ENCODE measurements around the gene PLXDC2. TPM values are rescaled to one million over a fixed set of nuclear protein-coding genes. Genes with fewer than 3 reads are reported as not detected.

PLXDC2 gene
- total RNA-seq, 1 experiment from 2014 or later = 38.7 TPM

- Mint-ChIP-seq H3K4me3 (no peak overlapping the region), H3K36me3 (ENCODE audit: insufficient read depth in 1 of 3, low read depth in 3 of 3) (peaks cover 5 to 9% (median 6%) of the 10 kb centered on the region in 3 experiments; a peak in 6 of 7 replicates), H3K4me1 (peaks cover 5 to 9% of the 10 kb centered on the region in 2 experiments; a peak in 2 of 4 replicates), H3K27ac (no peak overlapping the region), H3K9me3 (peaks cover 3 to 4% of the 10 kb centered on the region in 2 experiments; a peak in 1 of 5 replicates), H3K27me3 (ENCODE audit: low read depth) (no peaks in the 10 kb centered on the region)
- H3K56ac ChIP-seq (ENCODE audit: insufficient read length, low read depth, low read length) = no peak overlapping the region
- no peaks in the 10 kb centered on the region for H3K23me2 ChIP-seq (ENCODE audit: insufficient read length, low read depth, low read length, poor library complexity, severe bottlenecking)
- H3K23ac ChIP-seq (ENCODE audit: insufficient read length, low read depth, low read length) = no peak overlapping the region
- H2BK12ac ChIP-seq (ENCODE audit: insufficient read length, low read depth, low read length) = no peak overlapping the region
- H3K9ac ChIP-seq (ENCODE audit: extremely low read depth, insufficient read length, low read length) = no peak overlapping the region
- H2BK15ac ChIP-seq (ENCODE audit: low read depth, low read length) = no peak overlapping the region
- H3K18ac ChIP-seq (ENCODE audit: insufficient read length, low read depth, low read length) = no peak overlapping the region
- no peak overlapping the region; the same call in 1 of the 2 replicates for H3K14ac ChIP-seq (ENCODE audit: insufficient read depth, low read length)
- H4K8ac ChIP-seq (replicated peaks; ENCODE audit: insufficient read length, low read depth, low read length) = no peak overlapping the region
- no peaks in the 10 kb centered on the region; the same call in 1 of the 2 replicates for H3K79me2 ChIP-seq (ENCODE audit: insufficient read depth, low read length)
- no peaks in the 10 kb centered on the region for H4K20me1 ChIP-seq (ENCODE audit: control insufficient read depth, insufficient read depth, insufficient read length)
- no peak overlapping the region for H3K27ac ChIP-seq (ENCODE audit: insufficient read length, low read depth, low read length)
- H2BK5ac ChIP-seq (ENCODE audit: insufficient read length, low read length) = no peak overlapping the region
- H3K4me1 ChIP-seq (ENCODE audit: insufficient read depth, low read length) = peaks cover 2% of the 10 kb centered on the region; the same call in 1 of the 2 replicates
- H3K9me3 ChIP-seq (ENCODE audit: control insufficient read depth, low read depth, low read length) = no peaks in the 10 kb centered on the region
- H4K91ac ChIP-seq (ENCODE audit: insufficient read length, low read depth, low read length) = no peak overlapping the region
- no peak overlapping the region for H3K4ac ChIP-seq (ENCODE audit: low read depth, low read length)
- H3K4me2 ChIP-seq (ENCODE audit: insufficient read depth, insufficient read length, low read length) = no peak overlapping the region
- no peak overlapping the region for H3T11ph ChIP-seq (ENCODE audit: low read length)
- no peak for DNase-seq
- no peak overlapping the region for H2BK120ac ChIP-seq (ENCODE audit: low read depth, low read length, poor library complexity, severe bottlenecking)
- no peak overlapping the region for H2BK20ac ChIP-seq (ENCODE audit: low read depth, low read length, poor library complexity, severe bottlenecking)
- no CpG with 5 or more reads among the region's 5 CpGs for WGBS (ENCODE audit: extremely low coverage, insufficient read length, low lambda C conversion rate)
- H2AK5ac ChIP-seq (ENCODE audit: insufficient read length, low read length) = no peak overlapping the region
- no peak overlapping the region for H2AFZ ChIP-seq (ENCODE audit: low read length)
- no peaks in the 10 kb centered on the region for H3K79me1 ChIP-seq (ENCODE audit: insufficient read depth, low read depth, low read length, poor library complexity, severe bottlenecking)
- TF ChIP-seq, protein P1, sequence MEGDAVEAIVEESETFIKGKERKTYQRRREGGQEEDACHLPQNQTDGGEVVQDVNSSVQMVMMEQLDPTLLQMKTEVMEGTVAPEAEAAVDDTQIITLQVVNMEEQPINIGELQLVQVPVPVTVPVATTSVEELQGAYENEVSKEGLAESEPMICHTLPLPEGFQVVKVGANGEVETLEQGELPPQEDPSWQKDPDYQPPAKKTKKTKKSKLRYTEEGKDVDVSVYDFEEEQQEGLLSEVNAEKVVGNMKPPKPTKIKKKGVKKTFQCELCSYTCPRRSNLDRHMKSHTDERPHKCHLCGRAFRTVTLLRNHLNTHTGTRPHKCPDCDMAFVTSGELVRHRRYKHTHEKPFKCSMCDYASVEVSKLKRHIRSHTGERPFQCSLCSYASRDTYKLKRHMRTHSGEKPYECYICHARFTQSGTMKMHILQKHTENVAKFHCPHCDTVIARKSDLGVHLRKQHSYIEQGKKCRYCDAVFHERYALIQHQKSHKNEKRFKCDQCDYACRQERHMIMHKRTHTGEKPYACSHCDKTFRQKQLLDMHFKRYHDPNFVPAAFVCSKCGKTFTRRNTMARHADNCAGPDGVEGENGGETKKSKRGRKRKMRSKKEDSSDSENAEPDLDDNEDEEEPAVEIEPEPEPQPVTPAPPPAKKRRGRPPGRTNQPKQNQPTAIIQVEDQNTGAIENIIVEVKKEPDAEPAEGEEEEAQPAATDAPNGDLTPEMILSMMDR (conservative IDR thresholded peaks at IDR 0.05) = no peak
- no peak overlapping the region for H4K5ac ChIP-seq (ENCODE audit: insufficient read length, low read depth, low read length)
- H3K27me3 ChIP-seq (ENCODE audit: insufficient read depth, low read length) = no peaks in the 10 kb centered on the region
Observed at GRCh38 chr10:20093600-20093999, 277.4 kb downstream of the PLXDC2 start.

All from H9 (cell line).